GM19463 (cell line): ENCODE results near the gene PPP1R37.

Experiments
- ATAC-seq: cut with Tn5 transposase; IDR thresholded peaks from one replicate; pipeline ENCODE4 v1.9.1; 2021; ENCODE audit warnings: mild to moderate bottlenecking, moderate library complexity; ENCODE audit not compliant: unreplicated experiment

Gene PPP1R37

GRCh38 chr19:45164577-45165335 is 71.8 kb downstream of the PPP1R37 start:
- peak; percentile 91 for ATAC-seq

- ATAC-seq: no peak
These were observed 73.8 kb downstream of the PPP1R37 start for GRCh38 chr19:45166723-45167252.

- no peak for ATAC-seq
These were observed 75.9 kb downstream of the PPP1R37 start for GRCh38 chr19:45168767-45169351.

- no peak for ATAC-seq
These were observed 76.6 kb downstream of the PPP1R37 start for GRCh38 chr19:45169602-45170001.

GRCh38 chr19:45170146-45171106 is 77.4 kb downstream of the PPP1R37 start:
- ATAC-seq: no peak

GRCh38 chr19:45171211-45171623 is 78.2 kb downstream of the PPP1R37 start:
- ATAC-seq: no peak

- no peak for ATAC-seq
These were observed 79.2 kb downstream of the PPP1R37 start for GRCh38 chr19:45172173-45172572.

- ATAC-seq: no peak
These were observed 79.7 kb downstream of the PPP1R37 start for GRCh38 chr19:45172611-45173208.

GRCh38 chr19:45173816-45174215 is 80.8 kb downstream of the PPP1R37 start:
- no peak for ATAC-seq

- ATAC-seq: no peak
These were observed 82.8 kb downstream of the PPP1R37 start for GRCh38 chr19:45175515-45176345.

GRCh38 chr19:45177817-45178261 is 84.9 kb downstream of the PPP1R37 start, which contains the start of gene TRAPPC6A:
Gene TRAPPC6A (minus strand): TSS chr19:45178237. CDS start chr19:45178218, 19 bp downstream.
- ATAC-seq: peak; percentile 2

- ATAC-seq: peak; percentile 78
These were observed 85.5 kb downstream of the PPP1R37 start, which contains the start of gene BLOC1S3 for GRCh38 chr19:45178262-45179071. Gene BLOC1S3 (plus strand): TSS chr19:45178784. CDS start chr19:45179297, 513 bp downstream.

- ATAC-seq: no peak
These were observed 86.3 kb downstream of the PPP1R37 start for GRCh38 chr19:45179072-45179891.

- no peak for ATAC-seq
These were observed 87.0 kb downstream of the PPP1R37 start for GRCh38 chr19:45179892-45180370.

GRCh38 chr19:45180936-45181335 is 88.0 kb downstream of the PPP1R37 start:
- no peak for ATAC-seq

- ATAC-seq: no peak
These were observed 89.8 kb downstream of the PPP1R37 start for GRCh38 chr19:45182758-45183157.

GRCh38 chr19:45184115-45184514 is 91.1 kb downstream of the PPP1R37 start:
- no peak for ATAC-seq
